Stimulated activated CD4-positive, alpha-beta T cell treated with anti-CD3 and anti-CD28 coated beads, TNF-alpha, amount 100 ng/mL, for 4 hours (primary cell): ENCODE measurements around the gene KRT12.
"Not testable (repeated sequence)": the region's sequence is repeated elsewhere in the genome, so short reads cannot be mapped to it uniquely, and the experiment has no call there.

Experiments used
- DNase-seq, 3 experiments: peaks; one replicate each; pipeline ENCODE4 v3.0.0-alpha.2; 2020; ENCODE audit warnings: low read depth in 3 of 3

The KRT12 gene

GRCh38 chr17:40883626-40884334 lies 16.8 kb upstream of the KRT12 start:
- no peak for DNase-seq

GRCh38 chr17:40883031-40883430 lies 16.0 kb upstream of the KRT12 start:
- no peak for DNase-seq

- no peak for DNase-seq
Measured at GRCh38 chr17:40879026-40879425, 12.0 kb upstream of the KRT12 start.

GRCh38 chr17:40878044-40878443 lies 11.0 kb upstream of the KRT12 start:
- DNase-seq: no peak

GRCh38 chr17:40873801-40874200 lies 6.8 kb upstream of the KRT12 start:
- no peak for DNase-seq

- DNase-seq: no peak
Measured at GRCh38 chr17:40873255-40873654, 6.2 kb upstream of the KRT12 start.

- DNase-seq: no peak
Measured at GRCh38 chr17:40872416-40872815, 5.4 kb upstream of the KRT12 start.

- no peak for DNase-seq
Measured at GRCh38 chr17:40871316-40871715, 4.3 kb upstream of the KRT12 start.

GRCh38 chr17:40870136-40870535 lies 3.1 kb upstream of the KRT12 start:
- DNase-seq: no peak

- DNase-seq: no peak
Measured at GRCh38 chr17:40864661-40865390, 2.2 kb downstream of the KRT12 start.

- no peak for DNase-seq
Measured at GRCh38 chr17:40862985-40863733, 3.9 kb downstream of the KRT12 start.

- DNase-seq: no peak
Measured at GRCh38 chr17:40859536-40859935, 7.5 kb downstream of the KRT12 start.

- DNase-seq: not testable (repeated sequence)
Measured at GRCh38 chr17:40858667-40859066, 8.4 kb downstream of the KRT12 start.

GRCh38 chr17:40857535-40857934 lies 9.5 kb downstream of the KRT12 start:
- no peak for DNase-seq

- no peak for DNase-seq
Measured at GRCh38 chr17:40854175-40854814, 12.7 kb downstream of the KRT12 start.

GRCh38 chr17:40852364-40852763 lies 14.7 kb downstream of the KRT12 start:
- DNase-seq: no peak

GRCh38 chr17:40850293-40850972 lies 16.6 kb downstream of the KRT12 start:
- DNase-seq: no peak

GRCh38 chr17:40849723-40850122 lies 17.3 kb downstream of the KRT12 start:
- DNase-seq: no peak

GRCh38 chr17:40848583-40849235 lies 18.3 kb downstream of the KRT12 start:
- DNase-seq: no peak

- DNase-seq: no peak
Measured at GRCh38 chr17:40846515-40847144, 20.4 kb downstream of the KRT12 start.

- DNase-seq: no peak
Measured at GRCh38 chr17:40844671-40845107, 22.3 kb downstream of the KRT12 start.
